GM13976 (cell line): Measurements from ENCODE around the gene CAND2.

Experiments
- DNase-seq: peaks from one replicate; pipeline ENCODE4 v3.0.0; 2012; ENCODE audit warnings: low spot score
- in situ Hi-C: fragments of 300-500 bp; cut with MboI; formaldehyde crosslinking; loops from one replicate; pipeline ENCODE4 v1.12.0; 2022; ENCODE audit warnings: low sequenced_read_pairs, mixed read lengths, inconsistent platforms; ENCODE audit not compliant: unreplicated experiment
- TF ChIP-seq, protein P1 (sequence below): IDR thresholded peaks from 2 replicates; pipeline ENCODE4 v1.5.1; 2012; ENCODE audit warnings: borderline replicate concordance, mild to moderate bottlenecking; ENCODE audit not compliant: insufficient read depth; ENCODE audit errors: extremely low read depth, missing control alignments, control extremely low read depth

CAND2 gene

DNA sequence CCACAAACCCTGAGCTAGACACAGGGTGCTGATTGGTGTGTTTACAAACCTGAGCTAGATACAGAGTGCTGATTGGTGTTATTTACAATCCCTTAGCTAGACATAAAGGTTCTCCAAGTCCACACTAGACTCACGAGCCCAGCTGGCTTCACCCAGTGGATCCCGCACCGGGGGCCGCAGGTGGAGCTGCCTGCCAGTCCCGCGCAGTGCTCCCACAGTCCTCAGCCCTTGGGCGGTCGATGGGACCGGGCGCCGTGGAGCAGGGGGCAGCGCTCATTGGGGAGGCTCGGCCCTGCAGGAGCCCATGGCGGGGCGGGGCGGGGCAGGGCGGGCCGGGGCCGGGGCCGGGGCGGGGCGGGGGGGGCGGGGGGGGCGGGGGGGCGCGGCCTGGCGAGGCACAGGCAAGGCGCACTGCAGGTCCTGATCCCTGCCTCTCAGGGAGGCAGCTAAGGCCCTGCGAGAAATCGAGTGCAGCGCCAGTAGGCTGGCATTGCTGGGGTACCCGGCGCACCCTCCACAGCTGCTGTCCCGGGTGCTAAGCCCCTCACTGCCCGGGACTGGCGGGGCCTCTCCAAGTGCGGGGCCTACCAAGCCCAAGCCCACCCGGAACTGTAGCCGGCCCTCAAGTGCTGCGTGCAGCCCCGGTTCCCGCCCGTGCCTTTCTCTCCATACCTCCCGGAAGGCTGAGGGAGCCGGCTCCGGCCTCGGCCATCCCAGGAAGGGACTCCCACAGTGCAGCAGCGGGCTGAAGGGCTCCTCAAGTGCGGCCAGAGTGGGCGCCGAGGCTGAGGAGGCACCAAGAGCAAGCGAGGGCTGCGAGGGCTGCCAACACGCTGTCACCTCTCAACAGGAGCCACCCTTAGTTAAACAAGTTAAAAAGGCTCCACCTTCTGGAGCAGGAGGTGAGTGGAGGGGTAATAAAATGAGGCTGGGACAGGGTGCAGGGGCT is 27.6 kb upstream of the CAND2 start:
- no peak for DNase-seq
- in situ Hi-C loops = no loop called here
- TF ChIP-seq, protein P1, sequence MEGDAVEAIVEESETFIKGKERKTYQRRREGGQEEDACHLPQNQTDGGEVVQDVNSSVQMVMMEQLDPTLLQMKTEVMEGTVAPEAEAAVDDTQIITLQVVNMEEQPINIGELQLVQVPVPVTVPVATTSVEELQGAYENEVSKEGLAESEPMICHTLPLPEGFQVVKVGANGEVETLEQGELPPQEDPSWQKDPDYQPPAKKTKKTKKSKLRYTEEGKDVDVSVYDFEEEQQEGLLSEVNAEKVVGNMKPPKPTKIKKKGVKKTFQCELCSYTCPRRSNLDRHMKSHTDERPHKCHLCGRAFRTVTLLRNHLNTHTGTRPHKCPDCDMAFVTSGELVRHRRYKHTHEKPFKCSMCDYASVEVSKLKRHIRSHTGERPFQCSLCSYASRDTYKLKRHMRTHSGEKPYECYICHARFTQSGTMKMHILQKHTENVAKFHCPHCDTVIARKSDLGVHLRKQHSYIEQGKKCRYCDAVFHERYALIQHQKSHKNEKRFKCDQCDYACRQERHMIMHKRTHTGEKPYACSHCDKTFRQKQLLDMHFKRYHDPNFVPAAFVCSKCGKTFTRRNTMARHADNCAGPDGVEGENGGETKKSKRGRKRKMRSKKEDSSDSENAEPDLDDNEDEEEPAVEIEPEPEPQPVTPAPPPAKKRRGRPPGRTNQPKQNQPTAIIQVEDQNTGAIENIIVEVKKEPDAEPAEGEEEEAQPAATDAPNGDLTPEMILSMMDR = no peak

DNA sequence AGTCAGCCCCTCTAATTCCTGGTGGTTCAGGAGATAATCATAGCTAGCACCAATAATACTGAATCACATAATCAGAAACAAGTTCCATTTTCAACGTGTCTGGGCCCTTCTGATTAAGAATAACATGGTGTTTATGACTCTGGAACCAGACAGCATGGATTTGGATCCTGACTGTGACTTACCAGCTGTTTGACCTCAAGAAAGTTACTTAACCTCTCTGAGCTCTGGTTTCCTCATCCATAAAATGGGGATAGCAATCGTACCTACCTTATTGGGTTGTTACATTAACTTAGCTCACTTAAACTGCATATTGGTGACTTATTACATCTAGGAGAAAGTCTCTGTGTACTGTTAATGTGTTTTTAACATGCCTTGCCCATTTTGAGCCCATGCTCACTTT is 26.7 kb upstream of the CAND2 start:
- in situ Hi-C loops = no loop called here
- no peak for DNase-seq
- TF ChIP-seq, protein P1 = no peak

DNA sequence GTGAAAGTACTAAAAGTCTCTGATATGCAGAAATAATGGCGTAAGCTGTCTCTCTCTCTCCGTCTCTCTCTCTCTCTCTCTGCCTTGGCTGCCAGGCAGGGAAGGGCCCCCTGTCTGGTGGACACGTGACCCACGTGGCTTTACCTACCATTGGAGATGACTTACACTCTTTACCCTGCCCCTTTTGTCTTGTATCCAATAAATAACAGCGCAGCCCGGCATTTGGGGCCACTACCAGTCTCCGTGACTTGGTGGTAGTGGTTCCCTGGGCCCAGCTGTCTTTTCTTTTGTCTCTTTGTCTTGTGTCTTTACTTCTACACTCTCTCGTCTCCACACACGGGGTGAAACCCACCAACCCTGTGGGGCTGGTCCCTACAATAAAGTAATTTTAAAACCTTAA is 25.2 kb upstream of the CAND2 start:
- in situ Hi-C loops = no loop called here
- TF ChIP-seq, protein P1 = no peak
- DNase-seq = no peak

DNA sequence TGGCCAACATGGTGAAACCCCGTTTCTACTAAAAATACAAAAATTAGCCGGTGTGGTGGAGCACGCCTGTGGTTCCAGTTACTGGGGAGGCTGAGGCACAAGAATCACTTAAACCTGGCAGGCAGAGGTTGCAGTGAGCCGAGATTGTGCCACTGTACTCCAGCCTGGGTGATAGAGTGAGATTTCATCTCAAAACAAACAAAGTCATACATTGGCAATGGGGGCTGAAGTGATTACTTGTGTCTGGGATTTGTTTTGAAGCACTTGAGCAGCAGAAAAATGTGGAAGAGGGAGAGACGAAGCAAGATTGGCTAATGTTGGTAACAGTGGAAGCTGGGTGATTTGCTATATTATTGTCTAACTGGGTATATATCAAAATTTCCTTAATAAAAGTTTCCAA is 24.0 kb upstream of the CAND2 start:
- in situ Hi-C loops = no loop called here
- DNase-seq = no peak
- TF ChIP-seq, protein P1 = no peak

DNA sequence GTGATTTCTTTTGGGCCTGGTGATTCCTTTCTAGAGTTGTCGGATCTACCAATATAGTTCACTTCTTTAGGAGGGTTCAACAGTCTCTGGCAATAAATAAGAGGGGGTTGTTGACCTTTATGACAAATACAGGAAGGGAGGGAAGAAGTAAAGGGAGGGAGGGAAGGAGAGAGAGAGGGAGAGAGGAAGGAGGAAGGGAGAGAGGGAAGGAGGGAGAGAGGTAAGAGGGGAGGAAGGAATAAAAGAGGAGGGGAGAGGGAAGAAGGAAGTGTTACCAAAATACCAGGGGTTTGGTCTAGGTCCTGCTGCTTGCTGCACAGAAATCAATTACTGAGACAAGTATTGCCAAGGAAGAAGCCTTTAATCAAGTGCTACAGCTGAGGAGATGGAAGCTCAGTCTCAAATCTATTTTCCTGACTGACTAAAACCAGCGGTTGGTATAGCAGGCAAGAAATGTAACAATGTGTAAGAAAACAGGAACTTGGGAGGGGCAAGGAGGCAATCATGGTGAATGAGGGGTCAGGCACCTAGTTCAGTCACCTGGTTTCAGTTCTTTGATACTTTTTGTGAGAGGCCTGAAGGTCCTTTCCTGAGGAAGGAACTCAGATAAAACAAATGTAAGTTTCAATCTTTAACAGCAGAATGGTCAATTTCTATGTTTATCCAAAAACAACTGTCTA is 23.3 kb upstream of the CAND2 start:
- no peak for DNase-seq
- TF ChIP-seq, protein P1 = no peak
- in situ Hi-C loops = no loop called here

DNA sequence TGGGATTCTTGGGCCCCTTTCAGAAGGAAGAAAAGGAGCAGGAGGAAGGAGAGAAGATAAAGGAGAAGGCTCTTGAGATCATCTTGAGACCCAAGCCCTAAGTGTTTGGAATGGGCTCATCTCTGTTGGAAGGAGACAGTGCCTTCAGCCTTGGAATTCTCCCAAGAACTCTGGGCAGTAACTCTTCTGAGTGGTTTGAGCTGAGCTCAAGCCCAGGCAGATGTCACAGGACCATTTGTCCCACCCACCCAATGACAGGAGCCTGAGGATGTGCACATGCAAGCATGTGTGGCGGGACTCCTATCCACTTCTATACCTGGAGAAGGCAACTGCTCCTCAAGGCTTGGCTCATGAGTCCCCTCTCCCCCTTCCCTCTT is 22.8 kb upstream of the CAND2 start:
- TF ChIP-seq, protein P1 = no peak
- in situ Hi-C loops = no loop called here
- no peak for DNase-seq
